H1 (cell line): Measurements from ENCODE around the gene CPPED1. TPM values are rescaled to one million over a fixed set of nuclear protein-coding genes. Genes with fewer than 3 reads are reported as not detected.

Experiments used
- CTCF ChIA-PET: fragments of 300-600 bp; sonication (Branson Sonifier 250); formaldehyde crosslinking; loops from one replicate; lab custom pipeline; 2021; ENCODE audit not compliant: partially characterized antibody; lab: Charles Lee
- POLR2A ChIA-PET: fragments of 300-600 bp; sonication (Branson Sonifier 250); formaldehyde crosslinking; loops from one replicate; lab custom pipeline; 2021; ENCODE audit warnings: inconsistent platforms; ENCODE audit not compliant: partially characterized antibody; lab: Charles Lee
- DNase-seq, 2 experiments: peaks; one replicate each; pipeline versions ENCODE4 v3.0.0 to v3.0.0-alpha.2; 2010 to 2022; ENCODE audit warnings: low spot score in 2 of 2, low read depth in 1 of 2, mixed read lengths in 1 of 2
- FAIRE-seq: peaks from 2 replicates; lab custom pipeline; 2011; peaks lifted over from hg19 to GRCh38; lab: Jason Lieb, UNC
- H2AFZ ChIP-seq: 2 replicates; pipeline ENCODE4 v1.8.1; 2012; ENCODE audit warnings: low read length, inconsistent platforms
- H2AK5ac ChIP-seq: 2 replicates; pipeline ENCODE4 v1.6.1; 2013; ENCODE audit warnings: low read depth, low read length
- H2BK120ac ChIP-seq: replicated peaks from 2 replicates; pipeline ENCODE3; 2013; ENCODE audit warnings: low read depth, low read length, inconsistent platforms
- H2BK12ac ChIP-seq: 2 replicates; pipeline ENCODE4 v1.6.1; 2013; ENCODE audit warnings: low read depth, low read length
- H2BK15ac ChIP-seq: 2 replicates; pipeline ENCODE4 v1.6.1; 2013; ENCODE audit warnings: low read length
- H2BK20ac ChIP-seq: 2 replicates; pipeline ENCODE4 v1.6.1; 2013; ENCODE audit warnings: low read length
- H2BK5ac ChIP-seq: 2 replicates; pipeline ENCODE4 v1.6.1; 2013; ENCODE audit warnings: low read depth, low read length
- H3K14ac ChIP-seq: 2 replicates; pipeline ENCODE4 v1.6.1; 2013; ENCODE audit warnings: inconsistent platforms; ENCODE audit not compliant: insufficient read length
- H3K18ac ChIP-seq: 2 replicates; pipeline ENCODE4 v1.6.1; 2013; ENCODE audit warnings: low read length; ENCODE audit errors: extremely low read depth
- H3K23ac ChIP-seq: 2 replicates; pipeline ENCODE4 v1.6.1; 2013; ENCODE audit warnings: inconsistent platforms; ENCODE audit not compliant: insufficient read length
- H3K23me2 ChIP-seq: 2 replicates; pipeline ENCODE4 v1.6.1; 2013; ENCODE audit warnings: low read depth, low read length
- H3K27ac ChIP-seq: 2 replicates; pipeline ENCODE4 v1.6.1; 2011; ENCODE audit warnings: low read depth, low read length, inconsistent platforms
- H3K27me3 ChIP-seq, 4 experiments: replicated peaks in 1 of 4; 1 replicate in 1 of 4; 2 replicates in 3 of 4; pipeline versions ENCODE4 v1.6.1 to v1.8.1; 2011 to 2013; ENCODE audit warnings: low read length in 3 of 4, mild to moderate bottlenecking in 3 of 4, inconsistent platforms in 2 of 4, mixed read lengths in 2 of 4, moderate library complexity in 1 of 4; ENCODE audit not compliant: control insufficient read depth in 3 of 4, insufficient read depth in 3 of 4; ENCODE audit errors: extremely low read depth in 1 of 4
- H3K36me3 ChIP-seq, 4 experiments: 2 replicates each; pipeline versions ENCODE4 v1.6.1 to v1.8.1; 2011 to 2013; ENCODE audit warnings: mild to moderate bottlenecking in 4 of 4, low read length in 3 of 4, moderate library complexity in 2 of 4, control low read depth in 1 of 4, inconsistent platforms in 1 of 4; ENCODE audit not compliant: insufficient read depth in 4 of 4, control insufficient read depth in 2 of 4
- H3K4ac ChIP-seq: replicated peaks from 2 replicates; pipeline ENCODE3; 2013; ENCODE audit warnings: low read length, low read depth, mixed read lengths, inconsistent platforms; ENCODE audit not compliant: insufficient read length
- H3K4me1 ChIP-seq, 4 experiments: replicated peaks in 1 of 4; 1 replicate in 1 of 4; 2 replicates in 3 of 4; pipeline versions ENCODE4 v1.6.1 to v1.8.1; 2011 to 2013; ENCODE audit warnings: low read length in 3 of 4, inconsistent platforms in 2 of 4, mixed read lengths in 1 of 4; ENCODE audit not compliant: insufficient read depth in 4 of 4, control insufficient read depth in 3 of 4
- H3K4me2 ChIP-seq, 2 experiments: 2 replicates each; pipeline versions ENCODE4 v1.6.1 to v1.8.1; 2011 to 2013; ENCODE audit warnings: low read depth in 2 of 2, low read length in 2 of 2, control low read depth in 1 of 2, inconsistent platforms in 1 of 2, mild to moderate bottlenecking in 1 of 2; ENCODE audit not compliant: insufficient read depth in 1 of 2
- H3K4me3 ChIP-seq, 4 experiments: fragments of 200-600, 300-600 bp in 1 of 4; sonication (generic), shearing (Covaris generic), sonication (Bioruptor Twin) in 1 of 4; 2 replicates each; pipeline versions ENCODE4 v1.5.1 to v1.8.1; 2011 to 2016; ENCODE audit warnings: low read length in 4 of 4, low read depth in 3 of 4, control low read depth in 2 of 4, inconsistent platforms in 2 of 4, mild to moderate bottlenecking in 2 of 4, mixed read lengths in 1 of 4, moderate library complexity in 1 of 4; ENCODE audit not compliant: insufficient read depth in 2 of 4; ENCODE audit errors: extremely low read depth in 1 of 4
- H3K56ac ChIP-seq: replicated peaks from 2 replicates; pipeline ENCODE3; 2013; ENCODE audit warnings: low read depth, mild to moderate bottlenecking, mixed read lengths, low read length, inconsistent platforms; ENCODE audit not compliant: insufficient read length
- H3K79me1 ChIP-seq: 2 replicates; pipeline ENCODE4 v1.6.1; 2013; ENCODE audit warnings: low read depth, low read length, control low read depth
- H3K79me2 ChIP-seq, 2 experiments: 2 replicates each; pipeline versions ENCODE4 v1.6.1 to v1.8.1; 2012 to 2013; ENCODE audit warnings: low read length in 2 of 2, mild to moderate bottlenecking in 2 of 2, inconsistent platforms in 1 of 2; ENCODE audit not compliant: insufficient read depth in 2 of 2, control insufficient read depth in 1 of 2
- H3K9ac ChIP-seq, 4 experiments: replicated peaks in 1 of 4; 1 replicate in 1 of 4; 2 replicates in 3 of 4; pipeline versions ENCODE4 v1.6.1 to v1.8.1; 2011 to 2013; ENCODE audit warnings: low read depth in 3 of 4, low read length in 3 of 4, control low read depth in 2 of 4, mild to moderate bottlenecking in 2 of 4, moderate library complexity in 2 of 4, inconsistent platforms in 1 of 4; ENCODE audit errors: extremely low read depth in 1 of 4
- H3K9me3 ChIP-seq, 2 experiments: 2 replicates each; pipeline versions ENCODE4 v1.6.1 to v1.8.1; 2012 to 2013; ENCODE audit warnings: mild to moderate bottlenecking in 2 of 2, moderate library complexity in 2 of 2, control low read depth in 1 of 2, inconsistent platforms in 1 of 2, low read depth in 1 of 2, low read length in 1 of 2, mixed read lengths in 1 of 2; ENCODE audit not compliant: insufficient read depth in 2 of 2
- H4K20me1 ChIP-seq, 2 experiments: replicated peaks in 1 of 2; 2 replicates each; pipeline versions ENCODE3 to v1.8.1; 2011 to 2013; ENCODE audit warnings: inconsistent platforms in 2 of 2, low read length in 2 of 2, mild to moderate bottlenecking in 1 of 2; ENCODE audit not compliant: insufficient read depth in 2 of 2, control insufficient read depth in 1 of 2
- H4K5ac ChIP-seq: 2 replicates; pipeline ENCODE4 v1.6.1; 2013; ENCODE audit warnings: low read length, low read depth, mixed read lengths, inconsistent platforms; ENCODE audit not compliant: insufficient read length
- H4K8ac ChIP-seq: 2 replicates; pipeline ENCODE4 v1.8.0; 2013; ENCODE audit warnings: mild to moderate bottlenecking, moderate library complexity, low read length, inconsistent platforms; ENCODE audit not compliant: insufficient read depth; ENCODE audit errors: extremely low read depth
- H4K91ac ChIP-seq: replicated peaks from 2 replicates; pipeline ENCODE3; 2013; ENCODE audit warnings: low read length, mixed read lengths, inconsistent platforms; ENCODE audit not compliant: insufficient read length
- ATF3 ChIP-seq: IDR thresholded peaks from 2 replicates; pipeline ENCODE4 v1.6.1; 2011; ENCODE audit warnings: low read depth, mild to moderate bottlenecking, low read length; ENCODE audit not compliant: insufficient read depth
- CHD1 ChIP-seq: IDR thresholded peaks from 2 replicates; pipeline ENCODE4 v1.6.1; 2012; ENCODE audit warnings: low read depth, low read length, improper control_type of control experiment
- JUND ChIP-seq: IDR thresholded peaks from 2 replicates; pipeline ENCODE4 v1.6.1; 2011; ENCODE audit warnings: mild to moderate bottlenecking, improper control_type of control experiment, low read length
- NANOG ChIP-seq: IDR thresholded peaks from 2 replicates; pipeline ENCODE4 v1.6.1; 2011; ENCODE audit warnings: low read length, low read depth, mild to moderate bottlenecking, inconsistent platforms; ENCODE audit not compliant: insufficient read depth, poor library complexity, severe bottlenecking
- SIN3A ChIP-seq, 2 experiments: IDR thresholded peaks in 1 of 2; conservative IDR thresholded peaks in 1 of 2; 2 replicates each; pipeline ENCODE4 v1.6.1; 2011 to 2012; ENCODE audit warnings: low read length in 2 of 2, improper control_type of control experiment in 1 of 2, low read depth in 1 of 2, mild to moderate bottlenecking in 1 of 2
- SP1 ChIP-seq: IDR thresholded peaks from 2 replicates; pipeline ENCODE4 v1.6.1; 2011; ENCODE audit warnings: low read depth, low read length
- SP4 ChIP-seq: IDR thresholded peaks from 2 replicates; pipeline ENCODE4 v1.6.1; 2012; ENCODE audit warnings: low read length, inconsistent platforms
- WGBS, 2 experiments: shearing (Covaris generic) in 1 of 2; methylation state at CpG; one replicate each; pipeline versions ENCODE4 v1.1.6 to v1.1.7; 2013 to 2015; ENCODE audit warnings: low lambda C conversion rate in 2 of 2, mixed read lengths in 2 of 2, inconsistent platforms in 1 of 2, low coverage in 1 of 2, missing lambda C conversion rate in 1 of 2; ENCODE audit not compliant: insufficient replicate concordance in 2 of 2, insufficient coverage in 1 of 2, insufficient read length in 1 of 2; ENCODE audit errors: extremely low coverage in 1 of 2, missing lambda C conversion rate in 1 of 2; 5-methylcytosine and 5-hydroxymethylcytosine counted together
- polyA plus RNA-seq, 7 experiments: library from polyadenylated mRNA; depleted of rRNA in 3 of 7; stranded (reverse) in 5 of 7; unstranded in 2 of 7; fragments of >200 nt in 5 of 7; fragments of 200-250 nt in 2 of 7; gene quantifications; 1 replicate in 5 of 7; 2 replicates in 1 of 7; 4 replicates in 1 of 7; pipeline versions ENCODE4 v1.2.1 to v1.2.3, GENCODE V29; 2011 to 2013; ENCODE audit warnings: missing spikeins in 2 of 7, mixed read lengths in 2 of 7
- total RNA-seq: library from RNA; stranded (reverse); fragmentation: NEBNext Ultra II Directional; extraction: Animal tissue kit (Norgen Biotek cat#: 25700); gene quantifications from 2 replicates; pipeline ENCODE4 v1.2.1, GENCODE V29; 2021

CPPED1 gene
- total and polyA plus RNA-seq, 2 of the 8 experiments (the other 6 are each of a cell fraction or from before 2014, with no cell fraction given), result 3.5 to 11.2 TPM

- no peaks in the 10 kb centered on the region for H3K9me3 ChIP-seq
- no peak overlapping the region for H3K56ac ChIP-seq
- H3K4me1 ChIP-seq, result no peaks in the 10 kb centered on the region
- no peak overlapping the region for H3K18ac ChIP-seq
- no peak overlapping the region for H2BK120ac ChIP-seq
- H3K4ac ChIP-seq, result no peak overlapping the region
- WGBS, 2 experiments, result 96% methylated on average over 6 of the region's 6 CpGs; no CpG with 5 or more reads in 1 of the 2 experiments
- ChIA-PET CTCF (interaction anchor here (1.3 kb wide), 1 partner anchor 119 kb away, joined by 3 read pairs; no protein-coding TSS in a partner anchor), POLR2A (no interaction called here)
- no peak overlapping the region for H2BK12ac ChIP-seq
- no peak overlapping the region for H2BK20ac ChIP-seq
- H3K9ac ChIP-seq, result no peak overlapping the region
- H3K23me2 ChIP-seq, result no peaks in the 10 kb centered on the region
- H3K36me3 ChIP-seq, result no peaks in the 10 kb centered on the region
- no peak overlapping the region for H2BK5ac ChIP-seq
- H3K4me3 ChIP-seq, result no peak overlapping the region
- H3K23ac ChIP-seq, result no peak overlapping the region
- no peak overlapping the region for H4K91ac ChIP-seq
- no peak overlapping the region for H3K4me2 ChIP-seq
- H3K79me1 ChIP-seq, result no peaks in the 10 kb centered on the region
- H4K8ac ChIP-seq, result no peak overlapping the region
- no peak overlapping the region for H4K5ac ChIP-seq
- no peak overlapping the region for H3K14ac ChIP-seq
- FAIRE-seq (no peak), DNase-seq (no peak)
- no peaks in the 10 kb centered on the region for H3K79me2 ChIP-seq
- H4K20me1 ChIP-seq, result no peaks in the 10 kb centered on the region
- no peak overlapping the region for H2BK15ac ChIP-seq
- H2AK5ac ChIP-seq, result no peak overlapping the region
- TF ChIP-seq NANOG, result no peak
- TF ChIP-seq CHD1, result no peak
- no peak for TF ChIP-seq JUND
- TF ChIP-seq SP1, result no peak
- no peak for TF ChIP-seq SIN3A (conservative IDR thresholded peaks at IDR 0.05 in 1 of 2, IDR thresholded peaks at IDR 0.05 in 1 of 2; ENCODE audit: low read depth in 1 of 2, low read length in 2 of 2)
- no peak for TF ChIP-seq SP4
- TF ChIP-seq ATF3, result no peak
- H3K27ac ChIP-seq, result no peak overlapping the region
- no peaks in the 10 kb centered on the region for H3K27me3 ChIP-seq
- no peak overlapping the region for H2AFZ ChIP-seq
These were observed 129.6 kb downstream of the CPPED1 start for GRCh38 chr16:12674071-12674470.
